Spleen (tissue), 11 donors: Measurements from ENCODE around the gene AMIGO1. TPM values are rescaled to one million over a fixed set of nuclear protein-coding genes. Genes with fewer than 3 reads are reported as not detected.

Experiments
- DNase-seq: peaks from one replicate; pipeline ENCODE4 v3.0.0-alpha.2; 2020
- H3K27ac ChIP-seq, 8 donors: fragments of 200-600 bp; sonication (generic) in 7 of 8; 1 replicate in 4 of 8; 2 replicates in 4 of 8; pipeline versions ENCODE4 v1.5.0 to v1.8.0; 2016 to 2021; ENCODE audit warnings: inconsistent platforms in 4 of 8, mild to moderate bottlenecking in 4 of 8, moderate library complexity in 1 of 8
- H3K27me3 ChIP-seq, 7 donors: fragments of 200-600 bp; sonication (generic) in 6 of 7; replicated peaks in 1 of 7; 1 replicate in 4 of 7; 2 replicates in 3 of 7; pipeline versions ENCODE4 v1.5.0 to v1.8.0; 2016 to 2021; ENCODE audit warnings: inconsistent platforms in 3 of 7, mild to moderate bottlenecking in 1 of 7
- H3K36me3 ChIP-seq, 6 donors: fragments of 200-600 bp; sonication (generic) in 5 of 6; 1 replicate in 4 of 6; 2 replicates in 2 of 6; pipeline versions ENCODE4 v1.5.0 to v1.8.0; 2016 to 2021; ENCODE audit warnings: inconsistent platforms in 2 of 6
- H3K4me1 ChIP-seq, 6 donors: fragments of 200-600 bp; sonication (generic) in 5 of 6; 1 replicate in 3 of 6; 2 replicates in 3 of 6; pipeline versions ENCODE4 v1.5.0 to v1.8.0; 2016 to 2021; ENCODE audit warnings: inconsistent platforms in 3 of 6
- H3K4me3 ChIP-seq, 8 donors: fragments of 200-600 bp; sonication (generic) in 7 of 8; 1 replicate in 4 of 8; 2 replicates in 4 of 8; pipeline versions ENCODE4 v1.5.0 to v1.8.0; 2016 to 2021; ENCODE audit warnings: inconsistent platforms in 4 of 8, mild to moderate bottlenecking in 4 of 8, moderate library complexity in 2 of 8
- H3K9me3 ChIP-seq, 8 donors: fragments of 200-600 bp; sonication (generic) in 7 of 8; 1 replicate in 4 of 8; 2 replicates in 4 of 8; pipeline versions ENCODE4 v1.5.0 to v1.8.0; 2016 to 2021; ENCODE audit warnings: inconsistent platforms in 4 of 8
- POLR2A ChIP-seq, 3 donors: fragments of 450-650 bp; IDR thresholded peaks; one replicate each; pipeline ENCODE4 v1.5.1; 2017; ENCODE audit warnings: antibody characterized with exemption in 3 of 3, mild to moderate bottlenecking in 1 of 3
- POLR2AphosphoS5 ChIP-seq, 3 donors: sonication (generic); formaldehyde crosslinking; IDR thresholded peaks; one replicate each; pipeline ENCODE4 v1.5.1; 2017; ENCODE audit warnings: antibody characterized with exemption in 3 of 3
- WGBS, 5 donors: extraction: QIAGEN DNeasy Blood & Tissue Kit in 3 of 5; methylation state at CpG; one replicate each; pipeline versions ENCODE4 v1.1.5 to v1.1.7; 2013 to 2018; 5-methylcytosine and 5-hydroxymethylcytosine counted together
- intact Hi-C: fragments of 100-400 bp; cut with DNase I; formaldehyde crosslinking; loops from one replicate; pipeline ENCODE4 v1.15.0; 2023; ENCODE audit warnings: low total_unique reads
- polyA plus RNA-seq, 3 donors: library from polyadenylated mRNA; stranded (reverse); fragments of 200-250 nt; gene quantifications; one replicate each; pipeline ENCODE4 v1.2.1, GENCODE V29; 2013
- total RNA-seq, 7 donors: library from RNA; depleted of rRNA in 3 of 7; stranded (reverse); fragments of >200 nt in 3 of 7; fragmentation: NEBNext Ultra II Directional in 4 of 7; extraction: Animal tissue kit (Norgen Biotek cat#: 25700) in 4 of 7; gene quantifications; one replicate each; pipeline versions ENCODE4 v1.1.0 to v1.2.1, GENCODE V29; 2016 to 2021
- TF ChIP-seq, protein P1 (sequence below), 11 experiments: fragments of 200-600 bp in 7 of 11; fragments of 450-650 bp in 4 of 11; sonication (generic) in 4 of 11; IDR thresholded peaks in 8 of 11; conservative IDR thresholded peaks in 3 of 11; 1 replicate in 7 of 11; 2 replicates in 4 of 11; pipeline versions ENCODE4 v1.4.0 to v1.8.0; 2016 to 2021; ENCODE audit warnings: antibody characterized with exemption in 11 of 11, inconsistent platforms in 4 of 11, mild to moderate bottlenecking in 1 of 11
- donor health status: healthy with polysubstance abuse.
- donor health status: DM: no; HTN: no; CAD: no; lungs with moderate emphysema.
- donor health status: DM: no; HTN: no; CAD: no.
- donor health status: Bipolar disorder and iron deficiency.
- donor health status: healthy.
- donor health status: DM: no; HTN: no; CAD: no.
- donor health status: DM: yes; HTN: yes; CAD: no.

The AMIGO1 gene
- total and polyA plus RNA-seq, 10 donors, result 0.57 to 8.5 (median 5.4) TPM

DNA sequence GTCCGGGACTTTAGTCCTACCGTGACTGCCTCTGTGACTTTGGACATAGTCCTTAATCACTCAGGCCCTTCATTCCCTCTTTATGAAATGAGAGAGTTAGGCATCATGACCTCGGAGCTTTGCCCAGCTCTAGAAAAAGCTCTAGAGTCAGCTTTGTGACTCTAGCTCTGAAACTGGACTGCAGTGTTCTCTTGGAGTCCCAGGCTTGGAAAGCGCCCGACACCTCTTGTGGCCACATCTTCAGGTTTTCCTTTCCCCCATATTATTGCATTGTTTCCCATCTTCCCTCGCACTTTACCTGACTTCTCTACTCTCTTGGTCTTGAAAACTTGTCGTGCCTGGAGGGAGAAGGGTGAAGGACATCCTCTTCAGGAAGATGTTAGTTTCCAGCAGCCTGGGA lies 12.5 kb upstream of the AMIGO1 start:
- 82 to 92% (median 88%) methylated on average over 7 of the region's 7 CpGs for WGBS, 5 donors
- Histone ChIP-seq H3K27me3 (peaks cover 0 to 12% (median 0%) of the 10 kb centered on the region in 7 donors), H3K9me3 (no peaks in the 10 kb centered on the region), H3K36me3 (no peaks in the 10 kb centered on the region), H3K4me1 (no peaks in the 10 kb centered on the region), H3K4me3 (no peak overlapping the region), H3K27ac (no peak overlapping the region)
- DNase-seq, result no peak
- TF ChIP-seq POLR2A (IDR thresholded peaks at IDR 0.05), result no peak
- TF ChIP-seq POLR2AphosphoS5 (IDR thresholded peaks at IDR 0.05), result no peak
- TF ChIP-seq, protein P1, sequence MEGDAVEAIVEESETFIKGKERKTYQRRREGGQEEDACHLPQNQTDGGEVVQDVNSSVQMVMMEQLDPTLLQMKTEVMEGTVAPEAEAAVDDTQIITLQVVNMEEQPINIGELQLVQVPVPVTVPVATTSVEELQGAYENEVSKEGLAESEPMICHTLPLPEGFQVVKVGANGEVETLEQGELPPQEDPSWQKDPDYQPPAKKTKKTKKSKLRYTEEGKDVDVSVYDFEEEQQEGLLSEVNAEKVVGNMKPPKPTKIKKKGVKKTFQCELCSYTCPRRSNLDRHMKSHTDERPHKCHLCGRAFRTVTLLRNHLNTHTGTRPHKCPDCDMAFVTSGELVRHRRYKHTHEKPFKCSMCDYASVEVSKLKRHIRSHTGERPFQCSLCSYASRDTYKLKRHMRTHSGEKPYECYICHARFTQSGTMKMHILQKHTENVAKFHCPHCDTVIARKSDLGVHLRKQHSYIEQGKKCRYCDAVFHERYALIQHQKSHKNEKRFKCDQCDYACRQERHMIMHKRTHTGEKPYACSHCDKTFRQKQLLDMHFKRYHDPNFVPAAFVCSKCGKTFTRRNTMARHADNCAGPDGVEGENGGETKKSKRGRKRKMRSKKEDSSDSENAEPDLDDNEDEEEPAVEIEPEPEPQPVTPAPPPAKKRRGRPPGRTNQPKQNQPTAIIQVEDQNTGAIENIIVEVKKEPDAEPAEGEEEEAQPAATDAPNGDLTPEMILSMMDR (IDR thresholded peaks at IDR 0.05 in 8 of 11, conservative IDR thresholded peaks at IDR 0.05 in 3 of 11), result no peak
- intact Hi-C loops, result no loop called here

GRCh38 chr1:109521002-109521951 lies 11.8 kb upstream of the AMIGO1 start:
- 77 to 82% (median 79%) methylated on average over 14 of the region's 14 CpGs for WGBS, 5 donors
- H3K4me3 ChIP-seq, result no peak overlapping the region
- TF ChIP-seq, protein P1 (IDR thresholded peaks at IDR 0.05 in 8 of 11, conservative IDR thresholded peaks at IDR 0.05 in 3 of 11), result no peak
- TF ChIP-seq POLR2AphosphoS5 (IDR thresholded peaks at IDR 0.05) (no peak), POLR2A (IDR thresholded peaks at IDR 0.05) (no peak)
- no peaks in the 10 kb centered on the region for H3K36me3 ChIP-seq
- no peak for DNase-seq
- H3K4me1 ChIP-seq, result no peaks in the 10 kb centered on the region
- no peak overlapping the region for H3K27ac ChIP-seq
- peaks cover 0 to 12% (median 0%) of the 10 kb centered on the region in 7 donors for H3K27me3 ChIP-seq
- intact Hi-C loops, result no loop called here
- H3K9me3 ChIP-seq, result no peaks in the 10 kb centered on the region

DNA sequence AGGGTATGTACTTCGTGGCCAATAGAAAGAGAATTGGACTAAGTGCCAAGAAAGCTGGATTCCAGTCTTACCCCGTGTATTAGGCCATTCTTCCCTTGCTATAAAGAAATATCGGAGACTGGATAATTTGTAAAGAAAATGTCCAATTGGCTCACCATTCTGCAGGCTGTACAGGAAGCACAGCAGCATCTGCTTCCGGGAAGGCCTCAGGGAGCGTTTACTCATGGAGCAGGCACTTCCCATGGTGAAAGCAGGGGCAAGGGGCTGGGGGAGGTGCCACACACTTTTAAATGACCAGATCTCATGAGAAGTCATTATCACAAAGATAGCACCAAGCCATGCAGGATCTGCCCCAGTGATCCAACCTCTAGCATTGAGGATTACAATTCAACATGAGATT lies 7.8 kb upstream of the AMIGO1 start:
- peaks cover 0 to 12% (median 0%) of the 10 kb centered on the region in 7 donors for H3K27me3 ChIP-seq
- no peak overlapping the region for H3K4me3 ChIP-seq
- H3K9me3 ChIP-seq, result no peaks in the 10 kb centered on the region
- no peaks in the 10 kb centered on the region for H3K4me1 ChIP-seq
- TF ChIP-seq POLR2A (IDR thresholded peaks at IDR 0.05) (no peak), POLR2AphosphoS5 (IDR thresholded peaks at IDR 0.05) (no peak)
- TF ChIP-seq, protein P1 (IDR thresholded peaks at IDR 0.05 in 8 of 11, conservative IDR thresholded peaks at IDR 0.05 in 3 of 11), result no peak
- H3K36me3 ChIP-seq, result no peaks in the 10 kb centered on the region
- 79 to 94% (median 85%) methylated on average over 5 of the region's 5 CpGs for WGBS, 5 donors
- DNase-seq, result no peak
- no peak overlapping the region for H3K27ac ChIP-seq
- intact Hi-C loops, result no loop called here

DNA sequence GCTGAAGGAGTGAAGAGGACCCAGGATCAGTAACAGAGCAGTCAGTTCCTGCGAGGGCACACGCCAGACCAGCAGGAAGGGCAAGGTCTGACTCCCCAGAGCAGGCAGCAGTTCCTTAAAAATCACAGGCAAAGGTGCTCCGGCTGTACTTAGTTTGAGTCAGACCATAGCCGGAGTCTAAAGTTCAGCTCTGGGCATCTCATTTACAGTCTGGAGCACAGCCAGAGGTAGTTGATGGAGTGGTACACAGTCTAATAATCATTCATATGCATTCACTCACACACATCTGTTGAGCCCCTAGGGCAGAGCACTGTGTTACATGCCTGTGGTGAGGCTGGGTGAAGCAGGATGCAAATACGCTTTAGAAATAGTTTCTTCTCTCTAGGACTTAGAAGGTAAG lies 7.3 kb upstream of the AMIGO1 start:
- TF ChIP-seq, protein P1 (IDR thresholded peaks at IDR 0.05 in 8 of 11, conservative IDR thresholded peaks at IDR 0.05 in 3 of 11), result no peak
- Histone ChIP-seq H3K9me3 (no peaks in the 10 kb centered on the region), H3K27ac (no peak overlapping the region), H3K27me3 (peaks cover 0 to 13% (median 0%) of the 10 kb centered on the region in 7 donors), H3K36me3 (no peaks in the 10 kb centered on the region), H3K4me1 (no peaks in the 10 kb centered on the region), H3K4me3 (no peak overlapping the region)
- 72 to 91% (median 87%) methylated on average over 5 of the region's 5 CpGs for WGBS, 5 donors
- DNase-seq, result no peak
- intact Hi-C loops, result no loop called here
